IMR-90 (cell line): ENCODE data around the gene BPTF.

ENCODE experiments used
- MAFK ChIP-seq: IDR thresholded peaks from 2 replicates; pipeline ENCODE4 v1.6.1; 2012; ENCODE audit warnings: low read depth, low read length, improper control_type of control experiment
- POLR2A ChIP-seq: IDR thresholded peaks from 2 replicates; pipeline ENCODE4 v1.6.1; 2012; ENCODE audit warnings: mild to moderate bottlenecking, low read depth, low read length
- RAD21 ChIP-seq: IDR thresholded peaks from 2 replicates; pipeline ENCODE4 v1.6.1; 2012; ENCODE audit warnings: low read length, improper control_type of control experiment
- RCOR1 ChIP-seq: IDR thresholded peaks from 2 replicates; pipeline ENCODE4 v1.6.1; 2012; ENCODE audit warnings: mild to moderate bottlenecking, low read length, improper control_type of control experiment; ENCODE audit not compliant: insufficient replicate concordance
- TF ChIP-seq, protein P1 (sequence below): conservative IDR thresholded peaks from 2 replicates; pipeline ENCODE4 v1.5.1; 2012; ENCODE audit warnings: mild to moderate bottlenecking, low read depth, low read length, improper control_type of control experiment

DNA sequence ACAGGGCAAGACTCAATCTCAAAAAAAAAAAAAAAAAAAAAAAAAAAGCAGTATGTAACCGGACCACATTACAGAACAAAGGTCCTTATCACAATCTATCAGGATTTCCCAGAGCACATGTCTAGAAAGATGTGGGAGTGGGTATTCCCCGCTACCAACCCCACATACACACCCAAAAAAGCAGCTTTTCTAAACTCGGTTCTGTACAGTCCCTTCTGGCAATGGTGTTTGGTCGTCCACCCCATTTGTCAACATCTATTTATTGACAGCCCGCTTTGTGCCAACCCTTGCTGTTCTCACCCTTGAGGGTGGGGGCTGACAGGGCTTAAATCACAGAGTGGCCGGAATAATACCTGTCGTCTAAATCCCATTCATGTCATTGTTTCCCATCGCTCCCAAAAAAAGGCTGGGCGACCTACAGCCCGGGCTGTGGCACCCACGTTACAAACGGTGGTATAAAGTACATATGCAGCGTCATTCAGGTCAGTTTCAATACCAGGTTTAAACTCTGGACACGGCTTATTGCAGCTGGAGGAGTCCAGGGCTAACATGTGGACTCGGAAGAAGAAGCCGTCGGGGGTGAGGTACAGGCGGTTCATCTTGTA lies 167.3 kb downstream of the BPTF start:
- TF ChIP-seq MAFK (no peak), POLR2A (no peak), RAD21 (no peak), RCOR1 (no peak)
- TF ChIP-seq, protein P1, sequence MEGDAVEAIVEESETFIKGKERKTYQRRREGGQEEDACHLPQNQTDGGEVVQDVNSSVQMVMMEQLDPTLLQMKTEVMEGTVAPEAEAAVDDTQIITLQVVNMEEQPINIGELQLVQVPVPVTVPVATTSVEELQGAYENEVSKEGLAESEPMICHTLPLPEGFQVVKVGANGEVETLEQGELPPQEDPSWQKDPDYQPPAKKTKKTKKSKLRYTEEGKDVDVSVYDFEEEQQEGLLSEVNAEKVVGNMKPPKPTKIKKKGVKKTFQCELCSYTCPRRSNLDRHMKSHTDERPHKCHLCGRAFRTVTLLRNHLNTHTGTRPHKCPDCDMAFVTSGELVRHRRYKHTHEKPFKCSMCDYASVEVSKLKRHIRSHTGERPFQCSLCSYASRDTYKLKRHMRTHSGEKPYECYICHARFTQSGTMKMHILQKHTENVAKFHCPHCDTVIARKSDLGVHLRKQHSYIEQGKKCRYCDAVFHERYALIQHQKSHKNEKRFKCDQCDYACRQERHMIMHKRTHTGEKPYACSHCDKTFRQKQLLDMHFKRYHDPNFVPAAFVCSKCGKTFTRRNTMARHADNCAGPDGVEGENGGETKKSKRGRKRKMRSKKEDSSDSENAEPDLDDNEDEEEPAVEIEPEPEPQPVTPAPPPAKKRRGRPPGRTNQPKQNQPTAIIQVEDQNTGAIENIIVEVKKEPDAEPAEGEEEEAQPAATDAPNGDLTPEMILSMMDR = no peak
